Measurements from ENCODE around the gene CDC42BPA. TPM values are rescaled to one million over a fixed set of nuclear protein-coding genes. Genes with fewer than 3 reads are reported as not detected.

CDC42BPA gene
- total RNA-seq, 1 donor from 2014 or later: 42.7 TPM

DNA sequence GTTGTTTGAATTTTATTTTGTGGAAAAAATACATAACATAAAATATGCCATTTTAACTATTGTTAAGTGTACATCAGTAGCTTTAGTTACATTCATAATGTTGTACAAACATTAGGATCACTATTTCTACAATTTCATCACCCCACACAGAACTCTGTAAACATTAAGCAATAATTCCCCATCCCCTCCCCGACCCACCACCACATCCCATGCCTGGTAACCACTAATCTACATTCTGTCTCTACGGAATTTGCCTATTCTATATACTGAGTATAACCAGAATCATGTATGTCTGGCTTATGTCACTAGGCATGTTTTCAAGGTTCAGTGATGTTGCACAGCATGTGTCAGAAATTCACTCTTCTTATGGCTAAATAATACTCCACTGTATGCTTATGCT lies 47.7 kb downstream of the CDC42BPA start:
- intact Hi-C loops (cut with DNase I): no loop called here
- Histone ChIP-seq H3K9me3 (no peaks in the 10 kb centered on the region), H3K27ac (no peak overlapping the region), H3K27me3 (no peaks in the 10 kb centered on the region), H3K36me3 (no peaks in the 10 kb centered on the region), H3K4me3 (no peak overlapping the region), H3K4me1 (peaks cover 15% of the 10 kb centered on the region)
- TF ChIP-seq CTCF (IDR thresholded peaks at IDR 0.05): no peak
- TF ChIP-seq POLR2AphosphoS5 (IDR thresholded peaks at IDR 0.05; ENCODE audit: insufficient read depth in 1 of 2, low read depth in 1 of 2): no peak
- no peak for TF ChIP-seq POLR2A (IDR thresholded peaks at IDR 0.05)
- no peak for DNase-seq (ENCODE audit: extremely low spot score in 2 of 2)

GRCh38 chr1:227268943-227269342 lies 49.3 kb downstream of the CDC42BPA start:
- Histone ChIP-seq H3K4me1 (peaks cover 15% of the 10 kb centered on the region), H3K27me3 (no peaks in the 10 kb centered on the region), H3K27ac (no peak overlapping the region), H3K36me3 (no peaks in the 10 kb centered on the region), H3K4me3 (no peak overlapping the region), H3K9me3 (no peaks in the 10 kb centered on the region)
- intact Hi-C loops (cut with DNase I): no loop called here
- TF ChIP-seq CTCF (IDR thresholded peaks at IDR 0.05) (no peak), POLR2AphosphoS5 (IDR thresholded peaks at IDR 0.05; ENCODE audit: insufficient read depth in 1 of 2, low read depth in 1 of 2) (no peak), POLR2A (IDR thresholded peaks at IDR 0.05) (no peak)
- no peak for DNase-seq (ENCODE audit: extremely low spot score in 2 of 2)

DNA sequence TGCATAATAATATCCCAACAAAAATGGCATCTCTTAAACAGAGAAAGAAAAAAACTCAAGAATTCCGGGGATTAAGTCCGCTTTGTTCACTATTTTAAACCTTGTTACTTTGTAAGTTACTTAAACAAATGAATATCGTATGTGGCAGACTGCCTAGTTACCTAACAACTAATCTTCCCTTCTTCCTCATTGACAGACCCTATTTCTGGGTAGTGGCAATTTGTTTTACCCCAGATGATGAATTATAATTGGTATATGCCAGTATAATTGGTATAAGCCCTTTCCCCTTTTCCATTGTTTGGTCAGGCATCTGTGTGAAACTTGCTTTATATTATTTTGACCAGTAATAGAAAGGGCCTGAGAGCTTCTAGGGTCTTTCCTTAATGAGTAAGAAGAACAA lies 52.4 kb downstream of the CDC42BPA start:
- peaks cover 15% of the 10 kb centered on the region for H3K4me1 ChIP-seq
- no peaks in the 10 kb centered on the region for H3K36me3 ChIP-seq
- H3K27ac ChIP-seq: no peak overlapping the region
- DNase-seq (ENCODE audit: extremely low spot score in 2 of 2): no peak
- H3K4me3 ChIP-seq: no peak overlapping the region
- intact Hi-C loops (cut with DNase I): no loop called here
- H3K9me3 ChIP-seq: no peaks in the 10 kb centered on the region
- H3K27me3 ChIP-seq: no peaks in the 10 kb centered on the region
- no peak for TF ChIP-seq POLR2AphosphoS5 (IDR thresholded peaks at IDR 0.05; ENCODE audit: insufficient read depth in 1 of 2, low read depth in 1 of 2)
- no peak for TF ChIP-seq CTCF (IDR thresholded peaks at IDR 0.05)

DNA sequence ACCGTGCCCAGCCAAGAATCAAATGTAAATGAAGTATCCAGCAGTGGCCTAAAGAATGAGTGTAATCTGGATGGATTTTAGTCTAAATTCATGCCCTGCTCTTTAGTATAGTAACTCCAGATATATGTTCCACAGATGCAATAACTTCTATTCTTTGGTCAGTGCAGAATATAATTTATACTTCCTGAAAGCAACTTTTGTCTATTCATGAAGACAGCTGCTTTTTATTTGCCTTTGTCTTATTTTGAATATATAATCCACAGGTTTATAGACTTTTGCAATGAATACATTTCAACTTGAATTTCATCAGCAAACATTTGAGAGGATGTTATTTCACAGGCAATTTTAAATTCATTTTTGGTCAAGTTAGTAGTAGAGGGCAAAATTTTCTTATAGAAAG lies 54.4 kb downstream of the CDC42BPA start:
- Histone ChIP-seq H3K4me3 (no peak overlapping the region), H3K9me3 (no peaks in the 10 kb centered on the region), H3K27ac (no peak overlapping the region), H3K4me1 (peaks cover 10% of the 10 kb centered on the region), H3K27me3 (no peaks in the 10 kb centered on the region), H3K36me3 (no peaks in the 10 kb centered on the region)
- DNase-seq (ENCODE audit: extremely low spot score in 2 of 2): no peak
- intact Hi-C loops (cut with DNase I): no loop called here
- TF ChIP-seq POLR2AphosphoS5 (IDR thresholded peaks at IDR 0.05; ENCODE audit: insufficient read depth in 1 of 2, low read depth in 1 of 2) (no peak), POLR2A (IDR thresholded peaks at IDR 0.05) (no peak), CTCF (IDR thresholded peaks at IDR 0.05) (no peak)

- H3K36me3 ChIP-seq: no peaks in the 10 kb centered on the region
- TF ChIP-seq POLR2A (IDR thresholded peaks at IDR 0.05) (no peak), POLR2AphosphoS5 (IDR thresholded peaks at IDR 0.05; ENCODE audit: insufficient read depth in 1 of 2, low read depth in 1 of 2) (no peak), CTCF (IDR thresholded peaks at IDR 0.05) (no peak)
- H3K4me3 ChIP-seq: no peak overlapping the region
- no peaks in the 10 kb centered on the region for H3K9me3 ChIP-seq
- DNase-seq (ENCODE audit: extremely low spot score in 2 of 2): no peak
- no peaks in the 10 kb centered on the region for H3K4me1 ChIP-seq
- H3K27me3 ChIP-seq: no peaks in the 10 kb centered on the region
- intact Hi-C loops (cut with DNase I): no loop called here
- H3K27ac ChIP-seq: no peak overlapping the region
Measured at GRCh38 chr1:227261501-227261900, 56.8 kb downstream of the CDC42BPA start.
